WTC11 (cell line): ENCODE data around the gene TYRP1. TPM values are rescaled to one million over a fixed set of nuclear protein-coding genes. Genes with fewer than 3 reads are reported as not detected.
A peak's percentile ranks its signal among the peaks of the same experiment; 100 is the strongest.

Experiments used
- ATAC-seq: fragments of 200-7000 bp; cut with Tn5 transposase; 2 replicates; pipeline ENCODE4 v1.10.0; 2021; ENCODE audit warnings: mild to moderate bottlenecking, moderate library complexity
- Bru-seq: library from RNA; stranded (reverse); fragments of 400-500 nt; gene quantifications from one replicate; lab custom pipeline; 2021; lab: Mats Ljungman, UMichigan
- CTCF ChIA-PET: fragments of 300-600 bp; sonication (Branson Sonifier 250); formaldehyde crosslinking; loops from one replicate; lab custom pipeline; 2021; ENCODE audit warnings: antibody characterized with exemption; lab: Charles Lee
- POLR2A ChIA-PET: fragments of 350-600 bp; sonication (Branson Sonifier 250); formaldehyde crosslinking; loops from one replicate; lab custom pipeline; 2021; ENCODE audit warnings: antibody characterized with exemption; lab: Charles Lee
- DNase-seq: peaks from one replicate; pipeline ENCODE4 v3.0.0; 2021; ENCODE audit warnings: low spot score
- H3K27ac Mint-ChIP-seq: 2 replicates; pipeline ENCODE4 v1.8.0; 2021; ENCODE audit warnings: mixed read lengths
- H3K27me3 Mint-ChIP-seq: 2 replicates; pipeline ENCODE4 v1.8.0; 2021; ENCODE audit warnings: low read depth, mild to moderate bottlenecking, moderate library complexity, mixed read lengths
- H3K36me3 Mint-ChIP-seq: 2 replicates; pipeline ENCODE4 v1.8.0; 2021; ENCODE audit warnings: mixed read lengths
- H3K4me1 Mint-ChIP-seq: 2 replicates; pipeline ENCODE4 v1.8.0; 2022; ENCODE audit warnings: mixed read lengths
- H3K4me3 Mint-ChIP-seq: 2 replicates; pipeline ENCODE4 v1.8.0; 2021; ENCODE audit warnings: mild to moderate bottlenecking, moderate library complexity, mixed read lengths
- H3K9me3 Mint-ChIP-seq: 2 replicates; pipeline ENCODE4 v1.8.0; 2021; ENCODE audit warnings: mixed read lengths
- ATF1 ChIP-seq: sonication (generic); formaldehyde crosslinking; IDR thresholded peaks from 2 replicates; pipeline ENCODE4 v1.8.1; 2023; ENCODE audit warnings: mild to moderate bottlenecking, moderate library complexity, missing genetic modification reagents
- CREB1 ChIP-seq: sonication (generic); formaldehyde crosslinking; IDR thresholded peaks from 2 replicates; pipeline ENCODE4 v1.8.0; 2023; ENCODE audit warnings: mild to moderate bottlenecking, missing genetic modification reagents
- ETV6 ChIP-seq: sonication (generic); formaldehyde crosslinking; IDR thresholded peaks from 2 replicates; pipeline ENCODE4 v1.8.1; 2022; ENCODE audit warnings: mild to moderate bottlenecking, missing genetic modification reagents
- FOXJ3 ChIP-seq: sonication (generic); formaldehyde crosslinking; IDR thresholded peaks from 2 replicates; pipeline ENCODE4 v1.9.0; 2021; ENCODE audit warnings: missing genetic modification reagents, mild to moderate bottlenecking, borderline replicate concordance
- FOXK1 ChIP-seq: sonication (generic); formaldehyde crosslinking; IDR thresholded peaks from 2 replicates; pipeline ENCODE4 v1.8.0; 2022; ENCODE audit warnings: mild to moderate bottlenecking, moderate library complexity, missing genetic modification reagents
- GRHL2 ChIP-seq: fragments of 250-450 bp; sonication (Bioruptor Pico); IDR thresholded peaks from 2 replicates; pipeline ENCODE4 v1.8.0; 2022; ENCODE audit warnings: mild to moderate bottlenecking, moderate library complexity; ENCODE audit not compliant: insufficient replicate concordance, severe bottlenecking
- HMGA2 ChIP-seq: fragments of 250-450 bp; sonication (Bioruptor Pico); IDR thresholded peaks from 2 replicates; pipeline ENCODE4 v1.4.0; 2021; ENCODE audit warnings: mild to moderate bottlenecking, moderate library complexity
- NFYB ChIP-seq: sonication (generic); formaldehyde crosslinking; conservative IDR thresholded peaks from 2 replicates; pipeline ENCODE4 v1.8.0; 2022; ENCODE audit warnings: low read depth, missing genetic modification reagents
- NR2C2 ChIP-seq: sonication (generic); formaldehyde crosslinking; IDR thresholded peaks from 2 replicates; pipeline ENCODE4 v1.8.0; 2022; ENCODE audit warnings: mild to moderate bottlenecking, missing genetic modification reagents
- PRRX2 ChIP-seq: fragments of 250-450 bp; sonication (Bioruptor Pico); IDR thresholded peaks from 2 replicates; pipeline ENCODE4 v1.8.0; 2021; ENCODE audit warnings: mild to moderate bottlenecking
- TEAD1 ChIP-seq: sonication (generic); formaldehyde crosslinking; IDR thresholded peaks from 2 replicates; pipeline ENCODE4 v1.8.0; 2022; ENCODE audit warnings: mild to moderate bottlenecking, missing genetic modification reagents
- TP53 ChIP-seq: sonication (generic); formaldehyde crosslinking; IDR thresholded peaks from 2 replicates; pipeline ENCODE4 v1.8.1; 2023; ENCODE audit warnings: mild to moderate bottlenecking, missing genetic modification reagents
- ZNF138 ChIP-seq: sonication (generic); formaldehyde crosslinking; conservative IDR thresholded peaks from 2 replicates; pipeline ENCODE4 v1.8.1; 2022; ENCODE audit warnings: mild to moderate bottlenecking, moderate library complexity, missing genetic modification reagents
- ZNF317 ChIP-seq: sonication (generic); formaldehyde crosslinking; IDR thresholded peaks from 2 replicates; pipeline ENCODE4 v1.8.1; 2023; ENCODE audit warnings: low read depth, mild to moderate bottlenecking, moderate library complexity, missing genetic modification reagents, borderline replicate concordance
- long read RNA-seq, 3 experiments: library from RNA in 1 of 3; library from capped mRNA in 1 of 3; library from polyadenylated mRNA in 1 of 3; unstranded in 2 of 3; stranded (forward) in 1 of 3; transcript quantifications; one replicate each; pipeline ENCODE4 v2.0.0, GENCODE V29; 2021
- total RNA-seq: library from RNA; stranded (reverse); gene quantifications from 3 replicates; pipeline ENCODE4 v1.2.3, GENCODE V29; 2021
- TF ChIP-seq, protein P1 (sequence below): sonication (generic); formaldehyde crosslinking; IDR thresholded peaks from 2 replicates; pipeline ENCODE4 v1.8.1; 2022; ENCODE audit warnings: low read depth, mild to moderate bottlenecking, moderate library complexity, missing genetic modification reagents, borderline replicate concordance
- TF ChIP-seq, protein P2 (sequence below): fragments of 250-450 bp; sonication (Bioruptor Pico); IDR thresholded peaks from 2 replicates; pipeline ENCODE4 v1.9.0; 2021; ENCODE audit warnings: mild to moderate bottlenecking
- TF ChIP-seq, protein P3 (sequence below): sonication (generic); formaldehyde crosslinking; conservative IDR thresholded peaks from 2 replicates; pipeline ENCODE4 v1.8.1; 2022; ENCODE audit warnings: mild to moderate bottlenecking, missing genetic modification reagents
- TF ChIP-seq, protein P4 (sequence below): sonication (generic); formaldehyde crosslinking; IDR thresholded peaks from 2 replicates; pipeline ENCODE4 v1.8.0; 2022; ENCODE audit warnings: mild to moderate bottlenecking, missing genetic modification reagents
- TF ChIP-seq, protein P5 (sequence below): sonication (generic); formaldehyde crosslinking; IDR thresholded peaks from 2 replicates; pipeline ENCODE4 v1.8.1; 2022; ENCODE audit warnings: mild to moderate bottlenecking, missing genetic modification reagents, moderate library complexity, borderline replicate concordance

The TYRP1 gene, protein sequence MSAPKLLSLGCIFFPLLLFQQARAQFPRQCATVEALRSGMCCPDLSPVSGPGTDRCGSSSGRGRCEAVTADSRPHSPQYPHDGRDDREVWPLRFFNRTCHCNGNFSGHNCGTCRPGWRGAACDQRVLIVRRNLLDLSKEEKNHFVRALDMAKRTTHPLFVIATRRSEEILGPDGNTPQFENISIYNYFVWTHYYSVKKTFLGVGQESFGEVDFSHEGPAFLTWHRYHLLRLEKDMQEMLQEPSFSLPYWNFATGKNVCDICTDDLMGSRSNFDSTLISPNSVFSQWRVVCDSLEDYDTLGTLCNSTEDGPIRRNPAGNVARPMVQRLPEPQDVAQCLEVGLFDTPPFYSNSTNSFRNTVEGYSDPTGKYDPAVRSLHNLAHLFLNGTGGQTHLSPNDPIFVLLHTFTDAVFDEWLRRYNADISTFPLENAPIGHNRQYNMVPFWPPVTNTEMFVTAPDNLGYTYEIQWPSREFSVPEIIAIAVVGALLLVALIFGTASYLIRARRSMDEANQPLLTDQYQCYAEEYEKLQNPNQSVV
- 0.14 to 0.39 TPM (median 0.31 TPM) in 3 replicates for total RNA-seq
- Bru-seq, nascent RNA = percentile 12 among the genes with signal in this experiment
- long read RNA-seq, experiment 1, partial matches to known transcripts = 0 of 1 reads
- long read RNA-seq, experiment 1, other reads (novel, unspliced or antisense) = 1 of 1 reads
- long read RNA-seq, experiment 2, partial matches to known transcripts = 0 of 1 reads
- long read RNA-seq, experiment 2, other reads (novel, unspliced or antisense) = 1 of 1 reads
- long read RNA-seq, experiment 3 = 0 reads

DNA sequence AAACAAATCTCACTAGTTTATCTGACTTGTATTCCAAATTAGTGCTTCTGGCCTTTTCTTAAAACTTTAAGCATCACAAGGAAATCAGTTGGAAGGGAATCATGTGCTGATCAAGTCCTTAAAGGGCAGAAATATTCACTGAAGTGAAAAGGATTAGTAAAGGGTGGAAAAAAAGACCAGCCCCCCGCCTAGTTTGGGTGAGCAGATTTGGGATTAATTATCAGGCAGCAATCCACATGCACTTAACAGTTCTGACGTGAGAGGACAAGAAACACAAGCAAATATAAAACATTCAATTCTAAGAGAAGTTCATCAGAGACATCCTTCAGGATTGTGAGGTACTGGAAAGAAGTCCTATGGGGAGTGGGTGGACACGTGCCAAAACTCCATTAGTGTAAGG lies at the start of gene TYRP1:
Gene TYRP1, plus strand, starts transcription at position 245 of the 400 bp plus-strand sequence. CDS start 612 bp downstream, outside the sequence.
- POLR2A ChIA-PET = no interaction called here
- CTCF ChIA-PET = interaction anchor here (1.0 kb wide), 1 partner anchor 9 kb away, joined by 3 read pairs; no protein-coding TSS in a partner anchor
- no peak within 1 kb of the TSS for H3K4me3 Mint-ChIP-seq
- H3K9me3 Mint-ChIP-seq = no peaks in the 10 kb centered on the region
- H3K27ac Mint-ChIP-seq = no peak within 1 kb of the TSS
- no peak for ATAC-seq
- H3K4me1 Mint-ChIP-seq = peaks cover 10% of the 10 kb centered on the region; the same call in 1 of the 2 replicates
- H3K27me3 Mint-ChIP-seq = no peaks in the 10 kb centered on the region
- H3K36me3 Mint-ChIP-seq = no peaks in the 10 kb centered on the region
- TF ChIP-seq TP53 (CRISPR knock-in tag) (no peak), NR2C2 (CRISPR knock-in tag) (no peak)
- TF ChIP-seq, all 79 proteins: peak for 0
- no peak for DNase-seq

DNA sequence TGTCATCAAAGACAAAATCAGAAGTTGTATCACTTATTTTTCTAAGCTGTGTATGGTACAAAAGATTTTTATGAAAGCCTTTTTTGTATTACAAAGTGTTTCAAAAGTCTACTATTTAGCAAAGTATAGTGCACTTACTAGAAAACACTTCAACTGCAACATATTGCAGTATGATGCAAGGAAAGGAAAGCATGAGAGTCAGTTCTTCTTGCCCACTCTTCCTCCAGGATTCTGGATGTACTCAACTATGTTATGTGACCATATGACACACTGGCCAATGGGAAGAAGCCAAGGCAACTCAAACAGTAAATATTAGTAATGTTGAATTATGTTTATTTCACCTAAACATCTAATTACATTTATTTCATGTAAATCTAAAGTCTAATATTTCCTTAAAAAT lies 49.5 kb upstream of the TYRP1 start:
- Mint-ChIP-seq H3K27ac (no peak overlapping the region), H3K27me3 (no peaks in the 10 kb centered on the region), H3K4me1 (no peaks in the 10 kb centered on the region), H3K4me3 (no peak overlapping the region), H3K9me3 (no peaks in the 10 kb centered on the region), H3K36me3 (no peaks in the 10 kb centered on the region)
- DNase-seq (no peak), ATAC-seq (no peak)
- TF ChIP-seq, protein P1, sequence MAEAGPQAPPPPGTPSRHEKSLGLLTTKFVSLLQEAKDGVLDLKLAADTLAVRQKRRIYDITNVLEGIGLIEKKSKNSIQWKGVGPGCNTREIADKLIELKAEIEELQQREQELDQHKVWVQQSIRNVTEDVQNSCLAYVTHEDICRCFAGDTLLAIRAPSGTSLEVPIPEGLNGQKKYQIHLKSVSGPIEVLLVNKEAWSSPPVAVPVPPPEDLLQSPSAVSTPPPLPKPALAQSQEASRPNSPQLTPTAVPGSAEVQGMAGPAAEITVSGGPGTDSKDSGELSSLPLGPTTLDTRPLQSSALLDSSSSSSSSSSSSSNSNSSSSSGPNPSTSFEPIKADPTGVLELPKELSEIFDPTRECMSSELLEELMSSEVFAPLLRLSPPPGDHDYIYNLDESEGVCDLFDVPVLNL = no peak
- TF ChIP-seq CREB1 (CRISPR knock-in tag) = no peak
- ChIA-PET CTCF (no interaction called here), POLR2A (no interaction called here)

DNA sequence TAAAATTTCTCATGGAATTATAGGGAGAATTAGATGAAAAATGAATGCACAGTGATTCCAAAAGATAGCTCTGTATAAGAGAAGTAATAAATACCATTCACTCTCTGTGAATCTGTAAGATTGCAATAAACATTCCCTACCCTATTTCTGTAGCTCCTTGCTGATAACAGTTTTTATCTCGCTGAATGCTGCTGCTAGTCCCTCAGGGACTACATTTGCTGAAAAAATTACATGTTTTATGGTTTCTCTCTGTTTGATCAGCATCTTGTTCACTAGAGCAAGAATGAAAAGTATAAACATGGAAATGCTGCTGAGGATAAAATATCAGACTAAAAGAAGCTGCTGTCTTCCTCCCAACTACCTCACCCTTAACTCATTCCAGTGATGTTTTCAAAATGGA lies 44.3 kb upstream of the TYRP1 start:
- Mint-ChIP-seq H3K4me1 (no peaks in the 10 kb centered on the region), H3K27me3 (no peaks in the 10 kb centered on the region), H3K36me3 (no peaks in the 10 kb centered on the region), H3K4me3 (no peak overlapping the region), H3K27ac (no peak overlapping the region), H3K9me3 (no peaks in the 10 kb centered on the region)
- TF ChIP-seq, protein P2, sequence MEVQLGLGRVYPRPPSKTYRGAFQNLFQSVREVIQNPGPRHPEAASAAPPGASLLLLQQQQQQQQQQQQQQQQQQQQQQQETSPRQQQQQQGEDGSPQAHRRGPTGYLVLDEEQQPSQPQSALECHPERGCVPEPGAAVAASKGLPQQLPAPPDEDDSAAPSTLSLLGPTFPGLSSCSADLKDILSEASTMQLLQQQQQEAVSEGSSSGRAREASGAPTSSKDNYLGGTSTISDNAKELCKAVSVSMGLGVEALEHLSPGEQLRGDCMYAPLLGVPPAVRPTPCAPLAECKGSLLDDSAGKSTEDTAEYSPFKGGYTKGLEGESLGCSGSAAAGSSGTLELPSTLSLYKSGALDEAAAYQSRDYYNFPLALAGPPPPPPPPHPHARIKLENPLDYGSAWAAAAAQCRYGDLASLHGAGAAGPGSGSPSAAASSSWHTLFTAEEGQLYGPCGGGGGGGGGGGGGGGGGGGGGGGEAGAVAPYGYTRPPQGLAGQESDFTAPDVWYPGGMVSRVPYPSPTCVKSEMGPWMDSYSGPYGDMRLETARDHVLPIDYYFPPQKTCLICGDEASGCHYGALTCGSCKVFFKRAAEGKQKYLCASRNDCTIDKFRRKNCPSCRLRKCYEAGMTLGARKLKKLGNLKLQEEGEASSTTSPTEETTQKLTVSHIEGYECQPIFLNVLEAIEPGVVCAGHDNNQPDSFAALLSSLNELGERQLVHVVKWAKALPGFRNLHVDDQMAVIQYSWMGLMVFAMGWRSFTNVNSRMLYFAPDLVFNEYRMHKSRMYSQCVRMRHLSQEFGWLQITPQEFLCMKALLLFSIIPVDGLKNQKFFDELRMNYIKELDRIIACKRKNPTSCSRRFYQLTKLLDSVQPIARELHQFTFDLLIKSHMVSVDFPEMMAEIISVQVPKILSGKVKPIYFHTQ (CRISPR knock-in tag) = no peak
- TF ChIP-seq, protein P3, sequence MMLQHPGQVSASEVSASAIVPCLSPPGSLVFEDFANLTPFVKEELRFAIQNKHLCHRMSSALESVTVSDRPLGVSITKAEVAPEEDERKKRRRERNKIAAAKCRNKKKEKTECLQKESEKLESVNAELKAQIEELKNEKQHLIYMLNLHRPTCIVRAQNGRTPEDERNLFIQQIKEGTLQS (CRISPR knock-in tag) = no peak
- TF ChIP-seq ZNF138 (CRISPR knock-in tag) (no peak), FOXK1 (no peak), NFYB (CRISPR knock-in tag) (no peak), TP53 (CRISPR knock-in tag) (no peak), FOXJ3 (CRISPR knock-in tag) (no peak), GRHL2 (CRISPR knock-in tag) (no peak), HMGA2 (no peak), ZNF317 (CRISPR knock-in tag) (no peak), TEAD1 (CRISPR knock-in tag) (no peak), ATF1 (CRISPR knock-in tag) (no peak), PRRX2 (CRISPR knock-in tag) (no peak), ETV6 (no peak)
- TF ChIP-seq, protein P4, sequence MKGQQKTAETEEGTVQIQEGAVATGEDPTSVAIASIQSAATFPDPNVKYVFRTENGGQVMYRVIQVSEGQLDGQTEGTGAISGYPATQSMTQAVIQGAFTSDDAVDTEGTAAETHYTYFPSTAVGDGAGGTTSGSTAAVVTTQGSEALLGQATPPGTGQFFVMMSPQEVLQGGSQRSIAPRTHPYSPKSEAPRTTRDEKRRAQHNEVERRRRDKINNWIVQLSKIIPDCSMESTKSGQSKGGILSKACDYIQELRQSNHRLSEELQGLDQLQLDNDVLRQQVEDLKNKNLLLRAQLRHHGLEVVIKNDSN (CRISPR knock-in tag) = no peak
- TF ChIP-seq, protein P1 = no peak
- TF ChIP-seq, protein P5, sequence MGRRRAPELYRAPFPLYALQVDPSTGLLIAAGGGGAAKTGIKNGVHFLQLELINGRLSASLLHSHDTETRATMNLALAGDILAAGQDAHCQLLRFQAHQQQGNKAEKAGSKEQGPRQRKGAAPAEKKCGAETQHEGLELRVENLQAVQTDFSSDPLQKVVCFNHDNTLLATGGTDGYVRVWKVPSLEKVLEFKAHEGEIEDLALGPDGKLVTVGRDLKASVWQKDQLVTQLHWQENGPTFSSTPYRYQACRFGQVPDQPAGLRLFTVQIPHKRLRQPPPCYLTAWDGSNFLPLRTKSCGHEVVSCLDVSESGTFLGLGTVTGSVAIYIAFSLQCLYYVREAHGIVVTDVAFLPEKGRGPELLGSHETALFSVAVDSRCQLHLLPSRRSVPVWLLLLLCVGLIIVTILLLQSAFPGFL (CRISPR knock-in tag) = no peak
- ChIA-PET CTCF (interaction anchor here (1.0 kb wide), 1 partner anchor 9 kb away, joined by 3 read pairs; no protein-coding TSS in a partner anchor), POLR2A (no interaction called here)
- ATAC-seq (no peak), DNase-seq (no peak)
